Calu3 (cell line): ENCODE measurements around the gene MLH3. TPM values are rescaled to one million over a fixed set of nuclear protein-coding genes. Genes with fewer than 3 reads are reported as not detected.

Experiments used
- BruUV-seq: library from RNA; stranded (reverse); fragments of 400-500 nt; replicated peaks from 2 replicates; lab custom pipeline; 2021; lab: Mats Ljungman, UMichigan
- CTCF ChIA-PET: fragments of 300-600 bp; sonication (Branson Sonifier 250); formaldehyde crosslinking; loops from one replicate; lab custom pipeline; 2022; ENCODE audit warnings: antibody characterized with exemption; lab: Charles Lee
- DNase-seq: peaks from one replicate; pipeline ENCODE4 v3.0.0; 2022
- H3K27ac Mint-ChIP-seq: one replicate; pipeline ENCODE4 v1.8.0; 2022; ENCODE audit warnings: mixed read lengths; ENCODE audit not compliant: unreplicated experiment
- H3K27me3 Mint-ChIP-seq: one replicate; pipeline ENCODE4 v1.8.0; 2022; ENCODE audit warnings: mixed read lengths; ENCODE audit not compliant: unreplicated experiment
- H3K36me3 Mint-ChIP-seq: one replicate; pipeline ENCODE4 v1.8.0; 2022; ENCODE audit warnings: mild to moderate bottlenecking, moderate library complexity, mixed read lengths; ENCODE audit not compliant: insufficient read depth, unreplicated experiment
- H3K4me1 Mint-ChIP-seq: one replicate; pipeline ENCODE4 v1.8.0; 2022; ENCODE audit warnings: mild to moderate bottlenecking, low read depth, mixed read lengths; ENCODE audit not compliant: unreplicated experiment
- H3K4me3 Mint-ChIP-seq: one replicate; pipeline ENCODE4 v1.8.0; 2022; ENCODE audit warnings: mild to moderate bottlenecking, low read depth, moderate library complexity, mixed read lengths; ENCODE audit not compliant: unreplicated experiment
- H3K9me3 Mint-ChIP-seq: one replicate; pipeline ENCODE4 v1.8.0; 2022; ENCODE audit warnings: low read depth, mixed read lengths; ENCODE audit not compliant: unreplicated experiment
- intact Hi-C: fragments of 100-400 bp; cut with micrococcal nuclease; formaldehyde crosslinking; loops from one replicate; pipeline ENCODE4 v1.10.0; 2022; ENCODE audit not compliant: unreplicated experiment
- total RNA-seq: library from RNA; stranded (reverse); gene quantifications from 2 replicates; pipeline ENCODE4 v1.2.3, GENCODE V29; 2022
- TF ChIP-seq, protein P1 (sequence below): fragments of 200-600 bp; IDR thresholded peaks from one replicate; pipeline ENCODE4 v1.8.0; 2022; ENCODE audit warnings: antibody characterized with exemption; ENCODE audit not compliant: unreplicated experiment

Gene MLH3
- total RNA-seq, 1 experiment from 2014 or later, result 24.7 TPM

GRCh38 chr14:75048101-75048500 lies 3.2 kb downstream of the MLH3 start:
- peaks cover 31% of the 10 kb centered on the region for H3K4me1 Mint-ChIP-seq
- CTCF ChIA-PET, result no interaction called here

DNA sequence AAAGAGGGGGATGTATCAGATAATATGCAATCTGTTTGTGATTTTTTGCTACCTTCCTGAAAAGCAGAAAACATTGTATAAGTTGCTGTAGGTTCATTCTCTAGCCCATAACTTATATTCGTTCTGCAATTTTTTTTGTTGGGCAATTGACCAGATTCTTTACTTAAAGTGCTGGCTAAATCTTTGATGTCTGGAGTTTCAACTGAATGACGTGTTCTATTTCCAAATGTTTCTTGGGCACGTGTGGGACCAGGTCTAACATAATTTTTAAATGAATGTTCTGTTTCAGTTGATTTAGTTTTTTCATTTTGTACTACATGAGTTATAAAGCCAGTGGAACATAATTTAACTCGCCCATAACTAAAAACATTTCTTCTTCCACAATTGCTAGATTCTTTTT lies 3.8 kb downstream of the MLH3 start:
- TF ChIP-seq, protein P1, sequence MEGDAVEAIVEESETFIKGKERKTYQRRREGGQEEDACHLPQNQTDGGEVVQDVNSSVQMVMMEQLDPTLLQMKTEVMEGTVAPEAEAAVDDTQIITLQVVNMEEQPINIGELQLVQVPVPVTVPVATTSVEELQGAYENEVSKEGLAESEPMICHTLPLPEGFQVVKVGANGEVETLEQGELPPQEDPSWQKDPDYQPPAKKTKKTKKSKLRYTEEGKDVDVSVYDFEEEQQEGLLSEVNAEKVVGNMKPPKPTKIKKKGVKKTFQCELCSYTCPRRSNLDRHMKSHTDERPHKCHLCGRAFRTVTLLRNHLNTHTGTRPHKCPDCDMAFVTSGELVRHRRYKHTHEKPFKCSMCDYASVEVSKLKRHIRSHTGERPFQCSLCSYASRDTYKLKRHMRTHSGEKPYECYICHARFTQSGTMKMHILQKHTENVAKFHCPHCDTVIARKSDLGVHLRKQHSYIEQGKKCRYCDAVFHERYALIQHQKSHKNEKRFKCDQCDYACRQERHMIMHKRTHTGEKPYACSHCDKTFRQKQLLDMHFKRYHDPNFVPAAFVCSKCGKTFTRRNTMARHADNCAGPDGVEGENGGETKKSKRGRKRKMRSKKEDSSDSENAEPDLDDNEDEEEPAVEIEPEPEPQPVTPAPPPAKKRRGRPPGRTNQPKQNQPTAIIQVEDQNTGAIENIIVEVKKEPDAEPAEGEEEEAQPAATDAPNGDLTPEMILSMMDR, result no peak
- Mint-ChIP-seq H3K36me3 (peaks cover 26% of the 10 kb centered on the region), H3K4me3 (no peak overlapping the region), H3K27me3 (no peaks in the 10 kb centered on the region), H3K27ac (no peak overlapping the region), H3K9me3 (no peaks in the 10 kb centered on the region), H3K4me1 (peaks cover 28% of the 10 kb centered on the region)
- no TSS peak for BruUV-seq
- CTCF ChIA-PET, result no interaction called here
- intact Hi-C loops, result no loop called here
- DNase-seq, result no peak

More at GRCh38 chr14:75048101-75048500, 3.2 kb downstream of the MLH3 start:
- no peak overlapping the region for H3K27ac Mint-ChIP-seq
- peaks cover 31% of the 10 kb centered on the region for H3K36me3 Mint-ChIP-seq
- TF ChIP-seq, protein P1, result no peak
- no peak overlapping the region for H3K4me3 Mint-ChIP-seq
- intact Hi-C loops, result no loop called here
- no peaks in the 10 kb centered on the region for H3K27me3 Mint-ChIP-seq
- H3K9me3 Mint-ChIP-seq, result no peaks in the 10 kb centered on the region
- no peak for DNase-seq
- BruUV-seq, result no TSS peak

- Mint-ChIP-seq H3K4me3 (no peak overlapping the region), H3K4me1 (peaks cover 24% of the 10 kb centered on the region)
- CTCF ChIA-PET, result no interaction called here
Observed at GRCh38 chr14:75046899-75047298, 4.4 kb downstream of the MLH3 start.

DNA sequence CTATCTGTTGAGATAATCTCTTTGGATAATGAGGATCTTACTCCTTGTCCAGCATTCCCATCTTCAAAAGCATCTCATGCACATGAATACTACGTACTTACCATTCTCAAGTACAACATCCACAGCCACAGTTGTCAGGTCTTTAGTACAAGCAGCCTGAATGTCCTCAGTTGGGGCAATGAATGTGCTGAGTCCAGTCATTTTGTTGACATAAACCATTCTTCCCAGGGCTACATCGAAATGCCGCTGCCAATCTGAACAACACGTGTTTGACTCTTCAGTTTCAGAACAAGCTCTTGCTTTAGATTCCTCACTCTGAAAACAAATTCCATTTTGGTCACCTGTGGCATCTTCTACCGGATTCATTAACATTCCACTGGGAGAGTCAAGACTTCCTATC lies 5.0 kb downstream of the MLH3 start:
- Mint-ChIP-seq H3K36me3 (peaks cover 20% of the 10 kb centered on the region), H3K4me3 (no peak overlapping the region), H3K27ac (no peak overlapping the region), H3K4me1 (peaks cover 29% of the 10 kb centered on the region), H3K9me3 (no peaks in the 10 kb centered on the region), H3K27me3 (no peaks in the 10 kb centered on the region)
- BruUV-seq, result no TSS peak
- no peak for DNase-seq
- CTCF ChIA-PET, result no interaction called here
- intact Hi-C loops, result no loop called here
- TF ChIP-seq, protein P1, result no peak

More at GRCh38 chr14:75046899-75047298, 4.4 kb downstream of the MLH3 start:
- Mint-ChIP-seq H3K27ac (no peak overlapping the region), H3K27me3 (no peaks in the 10 kb centered on the region), H3K9me3 (no peaks in the 10 kb centered on the region), H3K36me3 (peaks cover 22% of the 10 kb centered on the region)
- TF ChIP-seq, protein P1, result no peak
- no TSS peak for BruUV-seq
- intact Hi-C loops, result no loop called here
- DNase-seq, result no peak
